Epithelial cell of esophagus (primary cell): ENCODE data around the gene EVA1C.

ENCODE experiments used
- DNase-seq: peaks from one replicate; pipeline ENCODE4 v3.0.0; 2010; ENCODE audit warnings: low read depth
- H3K4me3 ChIP-seq: 2 replicates; pipeline ENCODE4 v1.5.1; 2011; ENCODE audit warnings: mild to moderate bottlenecking, low read length, control low read depth
- CTCF ChIP-seq: IDR thresholded peaks from 2 replicates; pipeline ENCODE4 v1.5.1; 2011; ENCODE audit warnings: low read depth, mild to moderate bottlenecking, low read length, control low read depth, inconsistent platforms; ENCODE audit not compliant: insufficient read depth; ENCODE audit errors: missing control alignments

The EVA1C gene

GRCh38 chr21:32415451-32416398 lies 3.2 kb downstream of the EVA1C start:
- no peak for DNase-seq
- no peak for TF ChIP-seq CTCF
- no peak overlapping the region for H3K4me3 ChIP-seq

- no peak for TF ChIP-seq CTCF
- no peak for DNase-seq
- H3K4me3 ChIP-seq = no peak overlapping the region
Observed at GRCh38 chr21:32418146-32418545, 5.6 kb downstream of the EVA1C start.

GRCh38 chr21:32422064-32422463 lies 9.6 kb downstream of the EVA1C start:
- H3K4me3 ChIP-seq = no peak overlapping the region
- no peak for TF ChIP-seq CTCF
- DNase-seq = no peak

- DNase-seq = peak; percentile 77
- no peak overlapping the region for H3K4me3 ChIP-seq
- no peak for TF ChIP-seq CTCF
Observed at GRCh38 chr21:32423320-32424190, 11.0 kb downstream of the EVA1C start.

DNA sequence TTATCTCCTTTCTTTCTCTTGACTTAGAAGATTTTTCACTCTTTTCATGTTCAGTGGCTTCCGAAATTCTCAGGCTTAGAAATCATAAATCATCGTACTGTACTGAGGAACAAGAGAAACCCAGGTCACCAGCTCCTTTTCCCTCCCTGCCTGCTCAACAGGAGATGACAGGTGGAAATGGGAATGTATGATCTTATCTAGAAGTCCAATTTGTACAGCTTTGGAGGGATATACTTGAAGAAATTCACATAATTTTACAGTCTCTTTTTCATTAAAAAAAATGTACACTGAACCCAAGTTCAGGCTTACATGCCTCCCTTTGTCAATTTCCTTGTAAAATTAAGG lies 11.7 kb downstream of the EVA1C start:
- H3K4me3 ChIP-seq = no peak overlapping the region
- TF ChIP-seq CTCF = no peak
- DNase-seq = no peak

- DNase-seq = no peak
- no peak for TF ChIP-seq CTCF
- H3K4me3 ChIP-seq = no peak overlapping the region
Observed at GRCh38 chr21:32424674-32425073, 12.2 kb downstream of the EVA1C start.
